Ishikawa (cell line): Measurements from ENCODE around the gene TREX2.

Experiments used
- CEBPB ChIP-seq: IDR thresholded peaks from 2 replicates; pipeline ENCODE4 v1.6.1; 2012
- EP300 ChIP-seq: IDR thresholded peaks from 2 replicates; pipeline ENCODE4 v1.6.1; 2012; ENCODE audit warnings: borderline replicate concordance
- TAF1 ChIP-seq: IDR thresholded peaks from 2 replicates; pipeline ENCODE4 v1.6.1; 2012; ENCODE audit warnings: low read depth, mild to moderate bottlenecking
- TF ChIP-seq, protein P1 (sequence below): IDR thresholded peaks from 2 replicates; pipeline ENCODE4 v1.6.1; 2012
- TF ChIP-seq, protein P2 (sequence below): IDR thresholded peaks from 2 replicates; pipeline ENCODE4 v1.6.1; 2012; ENCODE audit warnings: low read depth, mild to moderate bottlenecking

DNA sequence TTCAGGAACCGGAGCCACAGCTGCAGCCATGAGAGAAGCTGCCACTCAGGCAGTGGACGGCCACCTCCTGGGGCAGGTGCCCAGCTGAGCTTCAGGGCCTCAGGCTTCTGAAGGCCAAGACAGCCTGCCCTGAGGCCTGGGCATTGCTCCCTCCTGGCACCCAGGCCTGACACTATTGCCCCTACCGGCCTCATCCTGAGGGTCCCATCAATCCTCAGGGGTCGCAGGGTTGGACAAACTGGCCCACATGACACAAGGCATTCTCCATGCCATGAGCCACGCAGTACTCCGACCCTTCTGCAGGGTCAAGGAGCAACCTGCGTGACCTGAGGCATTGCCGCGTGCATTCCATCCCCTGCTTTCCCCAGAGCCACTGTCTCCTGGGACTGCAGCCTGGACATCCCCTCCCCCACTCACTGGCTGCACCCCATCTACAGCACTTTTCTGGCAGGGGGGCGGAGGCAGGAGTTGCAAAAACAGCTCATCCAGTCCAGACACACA is 37.6 kb downstream of the TREX2 start:
- no peak for TF ChIP-seq CEBPB
- no peak for TF ChIP-seq EP300
- TF ChIP-seq TAF1, result no peak
- TF ChIP-seq, protein P1, sequence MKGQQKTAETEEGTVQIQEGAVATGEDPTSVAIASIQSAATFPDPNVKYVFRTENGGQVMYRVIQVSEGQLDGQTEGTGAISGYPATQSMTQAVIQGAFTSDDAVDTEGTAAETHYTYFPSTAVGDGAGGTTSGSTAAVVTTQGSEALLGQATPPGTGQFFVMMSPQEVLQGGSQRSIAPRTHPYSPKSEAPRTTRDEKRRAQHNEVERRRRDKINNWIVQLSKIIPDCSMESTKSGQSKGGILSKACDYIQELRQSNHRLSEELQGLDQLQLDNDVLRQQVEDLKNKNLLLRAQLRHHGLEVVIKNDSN, result no peak
- TF ChIP-seq, protein P2, sequence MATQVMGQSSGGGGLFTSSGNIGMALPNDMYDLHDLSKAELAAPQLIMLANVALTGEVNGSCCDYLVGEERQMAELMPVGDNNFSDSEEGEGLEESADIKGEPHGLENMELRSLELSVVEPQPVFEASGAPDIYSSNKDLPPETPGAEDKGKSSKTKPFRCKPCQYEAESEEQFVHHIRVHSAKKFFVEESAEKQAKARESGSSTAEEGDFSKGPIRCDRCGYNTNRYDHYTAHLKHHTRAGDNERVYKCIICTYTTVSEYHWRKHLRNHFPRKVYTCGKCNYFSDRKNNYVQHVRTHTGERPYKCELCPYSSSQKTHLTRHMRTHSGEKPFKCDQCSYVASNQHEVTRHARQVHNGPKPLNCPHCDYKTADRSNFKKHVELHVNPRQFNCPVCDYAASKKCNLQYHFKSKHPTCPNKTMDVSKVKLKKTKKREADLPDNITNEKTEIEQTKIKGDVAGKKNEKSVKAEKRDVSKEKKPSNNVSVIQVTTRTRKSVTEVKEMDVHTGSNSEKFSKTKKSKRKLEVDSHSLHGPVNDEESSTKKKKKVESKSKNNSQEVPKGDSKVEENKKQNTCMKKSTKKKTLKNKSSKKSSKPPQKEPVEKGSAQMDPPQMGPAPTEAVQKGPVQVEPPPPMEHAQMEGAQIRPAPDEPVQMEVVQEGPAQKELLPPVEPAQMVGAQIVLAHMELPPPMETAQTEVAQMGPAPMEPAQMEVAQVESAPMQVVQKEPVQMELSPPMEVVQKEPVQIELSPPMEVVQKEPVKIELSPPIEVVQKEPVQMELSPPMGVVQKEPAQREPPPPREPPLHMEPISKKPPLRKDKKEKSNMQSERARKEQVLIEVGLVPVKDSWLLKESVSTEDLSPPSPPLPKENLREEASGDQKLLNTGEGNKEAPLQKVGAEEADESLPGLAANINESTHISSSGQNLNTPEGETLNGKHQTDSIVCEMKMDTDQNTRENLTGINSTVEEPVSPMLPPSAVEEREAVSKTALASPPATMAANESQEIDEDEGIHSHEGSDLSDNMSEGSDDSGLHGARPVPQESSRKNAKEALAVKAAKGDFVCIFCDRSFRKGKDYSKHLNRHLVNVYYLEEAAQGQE, result no peak
